Non-pigmented ciliary epithelial cell (primary cell): ENCODE data around the gene PPARA.

Source experiments
- DNase-seq: peaks from one replicate; pipeline ENCODE4 v3.0.0-alpha.2; 2010; ENCODE audit warnings: low read depth

The PPARA gene

GRCh38 chr22:46150034-46150654, at the start of gene PPARA:
TSS of gene PPARA (plus strand) at chr22:46150526. CDS start at chr22:46198384, 47,858 bp downstream.
- no peak for DNase-seq

- no peak for DNase-seq
Measured at GRCh38 chr22:46102159-46102558, 48.2 kb upstream of the PPARA start.

- no peak for DNase-seq
Measured at GRCh38 chr22:46102752-46103151, 47.6 kb upstream of the PPARA start.

GRCh38 chr22:46103181-46103580, 47.1 kb upstream of the PPARA start:
- DNase-seq: no peak

- no peak for DNase-seq
Measured at GRCh38 chr22:46103664-46104063, 46.7 kb upstream of the PPARA start.

- no peak for DNase-seq
Measured at GRCh38 chr22:46104170-46104880, 46.0 kb upstream of the PPARA start.

GRCh38 chr22:46104881-46105493, 45.3 kb upstream of the PPARA start:
- no peak for DNase-seq

- DNase-seq: no peak
Measured at GRCh38 chr22:46105494-46106278, 44.6 kb upstream of the PPARA start.

GRCh38 chr22:46106279-46107022, 43.9 kb upstream of the PPARA start:
- DNase-seq: no peak

- DNase-seq: no peak
Measured at GRCh38 chr22:46107089-46107664, 43.1 kb upstream of the PPARA start.

- DNase-seq: no peak
Measured at GRCh38 chr22:46107753-46108563, 42.4 kb upstream of the PPARA start.

- no peak for DNase-seq
Measured at GRCh38 chr22:46108564-46109473, 41.5 kb upstream of the PPARA start.

- no peak for DNase-seq
Measured at GRCh38 chr22:46109474-46110003, 40.8 kb upstream of the PPARA start.

- DNase-seq: no peak
Measured at GRCh38 chr22:46110215-46110614, 40.1 kb upstream of the PPARA start.

- DNase-seq: no peak
Measured at GRCh38 chr22:46111645-46112306, 38.5 kb upstream of the PPARA start.

- no peak for DNase-seq
Measured at GRCh38 chr22:46112405-46112804, 37.9 kb upstream of the PPARA start.

GRCh38 chr22:46113110-46113909, 37.0 kb upstream of the PPARA start:
- DNase-seq: no peak
